ENCODE data around the gene EIF2AK3. TPM values are rescaled to one million over a fixed set of nuclear protein-coding genes. Genes with fewer than 3 reads are reported as not detected.
A peak's percentile ranks its signal among the peaks of the same experiment; 100 is the strongest.

Gene EIF2AK3
- total and polyA plus RNA-seq, 8 donors, result 4.8 to 92.3 (median 40.5) TPM

DNA sequence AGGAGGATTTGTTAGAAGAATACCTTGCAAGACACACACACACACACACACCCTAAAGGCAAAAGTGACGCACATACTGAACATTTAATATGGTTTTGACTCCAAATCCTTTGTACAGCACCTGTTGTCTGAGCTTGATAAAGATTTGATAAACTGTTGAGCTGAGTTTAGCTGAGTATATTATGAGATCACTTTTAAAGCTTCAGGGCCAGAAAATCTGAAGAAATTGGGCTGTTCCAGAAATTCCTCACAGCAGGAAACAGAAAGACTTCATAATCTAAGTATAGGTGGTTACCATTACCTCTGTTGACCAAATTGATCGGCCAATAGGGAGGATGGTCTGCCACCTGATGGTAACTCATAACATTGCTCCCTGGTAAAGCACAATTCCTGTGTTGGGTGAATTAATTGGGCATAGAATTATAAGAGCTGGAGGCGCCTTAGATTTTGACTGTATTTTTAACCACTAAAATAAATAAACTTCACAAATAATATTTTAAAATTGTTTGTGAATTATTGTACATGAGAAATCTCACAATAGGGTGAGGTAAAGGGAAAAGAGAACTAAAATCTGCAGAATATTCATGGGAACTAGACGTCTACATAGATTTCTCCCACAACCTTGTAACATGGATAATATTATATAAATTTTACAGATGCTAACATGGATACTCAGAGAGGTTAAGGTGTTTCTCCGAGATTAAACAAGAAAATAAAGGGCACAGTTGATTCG, 42.4 kb upstream of the EIF2AK3 start:
- intact Hi-C loops (cut with DNase I; ENCODE audit: low total_unique reads), result loop anchor here (5.0 kb wide), 1 partner anchor 77 kb away; no protein-coding TSS in a partner anchor
- Histone ChIP-seq H3K27ac (no peak overlapping the region), H3K9me3 (no peaks in the 10 kb centered on the region), H3K27me3 (no peaks in the 10 kb centered on the region), H3K4me1 (peaks cover 0 to 5% (median 5%) of the 10 kb centered on the region in 4 donors), H3K36me3 (no peaks in the 10 kb centered on the region), H3K4me3 (no peak overlapping the region)
- TF ChIP-seq POLR2AphosphoS5 (IDR thresholded peaks at IDR 0.05) (peak in 1 of 3 donors; percentile 59), EP300 (IDR thresholded peaks at IDR 0.05) (no peak), POLR2A (IDR thresholded peaks at IDR 0.05) (no peak), CTCF (IDR thresholded peaks at IDR 0.05) (peak in 5 of 7 experiments; percentile 44 to 71 (median 56))
- DNase-seq, result peak; percentile 33 to 75
- 57 to 64% (median 61%) methylated on average over 6 of the region's 6 CpGs for WGBS, 5 donors

DNA sequence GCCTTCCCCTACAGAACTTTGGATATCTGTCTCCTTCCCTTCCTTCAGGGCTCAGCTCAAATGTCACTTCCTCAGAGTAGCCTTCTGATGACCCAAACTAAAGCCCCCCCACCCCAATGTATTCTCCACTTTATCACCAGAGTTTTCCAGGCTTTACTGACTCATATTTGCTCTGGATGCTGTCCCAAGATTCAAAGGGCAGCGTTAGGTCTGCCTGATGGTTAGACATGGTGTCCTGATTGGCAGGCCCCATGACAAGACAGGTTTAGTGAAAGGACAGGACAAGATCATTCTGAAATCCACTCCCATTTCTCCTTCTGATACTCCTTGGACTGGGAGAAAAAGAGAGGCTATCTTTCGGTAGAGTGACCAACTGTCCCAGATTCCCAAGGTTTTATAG, 41.6 kb upstream of the EIF2AK3 start:
- Histone ChIP-seq H3K36me3 (no peaks in the 10 kb centered on the region), H3K4me1 (peaks cover 0 to 5% (median 5%) of the 10 kb centered on the region in 4 donors), H3K4me3 (no peak overlapping the region), H3K27ac (no peak overlapping the region), H3K27me3 (no peaks in the 10 kb centered on the region), H3K9me3 (no peaks in the 10 kb centered on the region)
- DNase-seq, result no peak
- intact Hi-C loops (cut with DNase I; ENCODE audit: low total_unique reads), result loop anchor here (5.0 kb wide), 1 partner anchor 77 kb away; no protein-coding TSS in a partner anchor
- WGBS, 5 donors, result 65 to 92% (median 82%) methylated on average over 2 of the region's 2 CpGs
- TF ChIP-seq POLR2A (IDR thresholded peaks at IDR 0.05), result no peak
- no peak for TF ChIP-seq POLR2AphosphoS5 (IDR thresholded peaks at IDR 0.05)
- TF ChIP-seq EP300 (IDR thresholded peaks at IDR 0.05), result no peak
- TF ChIP-seq CTCF (IDR thresholded peaks at IDR 0.05), result no peak

- no peak for DNase-seq
- Histone ChIP-seq H3K27me3 (no peaks in the 10 kb centered on the region), H3K36me3 (no peaks in the 10 kb centered on the region), H3K27ac (no peak overlapping the region), H3K4me3 (no peak overlapping the region), H3K9me3 (no peaks in the 10 kb centered on the region), H3K4me1 (peaks cover 0 to 5% (median 5%) of the 10 kb centered on the region in 4 donors)
- intact Hi-C loops (cut with DNase I; ENCODE audit: low total_unique reads), result loop anchor here (5.0 kb wide), 1 partner anchor 75 kb away; no protein-coding TSS in a partner anchor
- 83 to 96% (median 94%) methylated on average over 2 of the region's 2 CpGs for WGBS, 5 donors
- no peak for TF ChIP-seq CTCF (IDR thresholded peaks at IDR 0.05)
Observed at GRCh38 chr2:88667219-88667618, 40.0 kb upstream of the EIF2AK3 start.

GRCh38 chr2:88666576-88666975, 39.3 kb upstream of the EIF2AK3 start:
- H3K27ac ChIP-seq, result peak overlapping the region in 1 of 5 donors; percentile 20

More at GRCh38 chr2:88666576-88666975, 39.3 kb upstream of the EIF2AK3 start:
- no peaks in the 10 kb centered on the region for H3K36me3 ChIP-seq
- H3K4me3 ChIP-seq, result no peak overlapping the region
- H3K4me1 ChIP-seq, result peaks cover 0 to 5% (median 3%) of the 10 kb centered on the region in 4 donors
- TF ChIP-seq POLR2A (IDR thresholded peaks at IDR 0.05) (no peak), POLR2AphosphoS5 (IDR thresholded peaks at IDR 0.05) (no peak), CTCF (IDR thresholded peaks at IDR 0.05) (no peak), EP300 (IDR thresholded peaks at IDR 0.05) (no peak)
- 30 to 66% (median 38%) methylated on average over 3 to 4 of the region's 4 CpGs for WGBS, 5 donors
- no peaks in the 10 kb centered on the region for H3K9me3 ChIP-seq
- intact Hi-C loops (cut with DNase I; ENCODE audit: low total_unique reads), result loop anchor here (5.0 kb wide), 1 partner anchor 74 kb away; no protein-coding TSS in a partner anchor
- H3K27me3 ChIP-seq, result no peaks in the 10 kb centered on the region
- DNase-seq, result peak in 1 of 2 donors; percentile 81

Measured in stomach (tissue), 9 donors.